Activated T-cell treated with anti-CD3 and anti-CD28 coated beads for 1 hour (primary cell): ENCODE data around the gene UCN.
A peak's percentile ranks its signal among the peaks of the same experiment; 100 is the strongest.
"Not testable (repeated sequence)": the region's sequence is repeated elsewhere in the genome, so short reads cannot be mapped to it uniquely, and the experiment has no call there.

Source experiments
- DNase-seq: peaks from one replicate; pipeline ENCODE4 v3.0.0-alpha.2; 2020; ENCODE audit warnings: low read depth

Gene UCN

DNA sequence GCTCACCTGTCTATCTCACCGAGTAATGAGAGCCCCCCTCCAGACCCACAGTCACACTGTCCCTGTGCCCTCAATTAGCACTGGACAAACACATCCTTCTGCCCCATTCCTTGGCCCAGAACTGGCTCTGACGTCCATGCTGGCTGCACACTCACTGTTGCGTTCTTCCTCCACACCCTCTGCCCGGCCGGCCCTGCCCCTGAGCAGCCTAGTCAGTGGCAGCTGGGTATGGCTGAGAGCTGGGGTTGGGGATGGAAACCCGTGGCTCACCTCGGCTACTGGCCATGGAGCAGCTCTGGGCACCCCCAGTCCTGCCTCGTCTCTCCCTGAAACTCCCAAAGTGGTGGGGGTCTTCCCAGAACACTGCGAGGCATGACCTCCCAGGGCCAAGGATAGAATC lies 6.5 kb upstream of the UCN start:
- no peak for DNase-seq

DNA sequence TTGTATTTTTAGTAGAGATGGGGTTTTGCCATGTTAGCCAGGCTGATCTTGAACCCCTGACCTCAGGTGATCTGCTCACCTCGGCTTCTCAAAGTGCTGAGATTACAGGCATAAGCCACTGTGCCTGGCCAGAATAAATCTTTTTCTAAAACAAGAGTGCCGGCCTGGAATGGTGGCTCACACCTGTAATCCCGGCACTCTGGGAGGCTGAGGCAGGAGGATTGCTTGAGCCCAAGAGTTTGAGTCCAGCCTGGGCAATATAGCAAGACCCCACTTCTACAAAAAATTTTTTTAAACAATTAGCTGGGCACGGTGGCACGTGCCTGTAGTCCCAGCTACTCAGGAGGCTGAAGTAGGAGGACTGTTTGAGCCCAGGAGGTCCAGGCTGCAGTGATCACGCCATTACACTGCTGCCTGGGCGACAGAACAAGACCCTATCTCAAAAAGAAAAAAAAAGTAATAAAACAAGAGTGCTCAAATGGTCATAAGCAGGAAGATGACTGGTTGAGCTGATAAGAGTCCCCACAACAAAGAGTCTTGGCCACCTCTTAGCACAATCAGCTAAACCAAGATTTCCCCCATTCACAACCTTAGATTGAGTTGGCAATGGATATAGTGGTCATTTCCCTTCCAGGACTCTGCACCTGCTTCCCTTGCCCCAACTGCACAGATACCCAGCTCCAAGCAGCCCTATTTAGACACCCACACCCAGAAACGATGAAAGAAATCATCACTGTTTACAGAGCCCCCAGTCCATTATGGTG lies 5.8 kb upstream of the UCN start:
- no peak for DNase-seq

DNA sequence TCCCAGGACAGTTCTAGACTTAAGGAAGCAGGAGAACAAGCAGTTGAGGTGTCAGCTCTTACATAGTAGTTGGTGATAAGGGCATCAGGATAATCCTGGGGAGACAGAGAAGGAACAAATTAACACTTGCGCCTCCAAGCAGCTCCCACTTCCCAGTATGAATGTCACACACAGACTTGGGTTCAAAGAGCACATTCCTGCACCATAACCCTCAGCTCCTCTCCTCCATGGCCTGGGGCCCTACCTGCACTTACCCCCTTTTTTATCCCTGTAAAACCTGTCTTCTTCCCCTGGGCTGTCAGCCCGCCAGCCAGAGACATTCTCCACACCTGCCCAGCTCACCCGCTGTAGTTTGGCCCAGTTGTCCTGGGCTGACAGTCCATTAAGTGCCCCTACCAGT lies 3.9 kb upstream of the UCN start:
- DNase-seq, result no peak

DNA sequence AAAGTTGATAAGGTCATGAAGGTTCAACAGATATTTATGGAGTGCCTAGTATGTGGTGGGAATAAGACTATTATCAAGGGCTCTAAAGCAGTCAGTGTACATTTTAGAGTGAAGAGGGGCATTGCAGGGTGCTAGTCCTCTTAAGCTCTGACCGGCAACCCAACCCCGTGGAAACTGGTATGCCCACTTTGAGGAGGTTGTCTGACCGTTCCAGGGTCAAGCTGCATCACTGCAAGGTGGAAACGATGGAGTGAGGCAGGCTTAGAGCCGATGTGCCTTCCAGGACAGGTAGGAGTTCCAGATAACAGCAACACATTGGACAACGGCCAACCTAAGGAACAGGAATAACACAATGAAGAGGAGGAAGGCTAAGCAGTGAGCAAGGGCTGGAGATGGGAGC lies 1.4 kb upstream of the UCN start:
- no peak for DNase-seq

DNA sequence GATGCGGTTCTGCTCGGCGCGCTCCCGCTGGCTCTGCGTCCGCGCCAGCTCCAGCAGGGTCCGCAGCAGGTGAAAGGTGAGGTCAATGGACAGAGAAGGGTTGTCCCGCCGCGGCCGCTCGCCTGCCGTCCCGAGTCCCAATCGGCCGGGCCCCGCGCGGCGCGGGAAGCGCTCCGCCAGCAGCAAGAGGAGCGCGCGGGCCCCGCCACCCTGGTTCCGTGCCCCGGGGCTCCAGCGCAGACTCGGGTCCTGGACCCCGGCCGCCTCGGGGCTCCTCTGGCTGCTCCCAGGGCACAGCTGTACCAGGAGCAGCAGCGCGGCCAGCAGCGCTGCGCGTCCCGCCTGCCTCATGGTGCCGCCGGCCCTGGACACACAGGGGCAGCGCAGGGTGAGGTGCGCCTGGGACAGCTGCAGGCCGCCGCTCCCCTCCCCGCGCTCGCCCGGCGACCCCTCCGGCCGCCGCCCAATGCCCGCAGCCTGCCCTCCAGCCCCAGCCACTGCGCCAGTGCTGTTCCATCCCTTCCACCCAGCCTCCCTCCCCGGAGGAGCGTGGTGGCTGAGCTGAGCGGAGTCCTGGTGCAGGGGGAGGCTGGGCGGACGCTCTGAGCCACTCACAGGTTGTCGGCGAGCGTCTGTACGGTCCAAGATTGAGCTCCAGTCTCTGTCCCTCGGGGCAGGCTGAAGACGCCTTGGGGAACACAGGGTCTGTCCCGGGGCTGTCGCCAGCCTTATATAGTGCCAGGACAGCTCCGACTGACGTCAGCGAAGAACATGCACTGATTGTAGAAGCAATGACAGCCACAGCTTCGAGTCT lies 493 bp downstream of the UCN start:
- no peak for DNase-seq

DNA sequence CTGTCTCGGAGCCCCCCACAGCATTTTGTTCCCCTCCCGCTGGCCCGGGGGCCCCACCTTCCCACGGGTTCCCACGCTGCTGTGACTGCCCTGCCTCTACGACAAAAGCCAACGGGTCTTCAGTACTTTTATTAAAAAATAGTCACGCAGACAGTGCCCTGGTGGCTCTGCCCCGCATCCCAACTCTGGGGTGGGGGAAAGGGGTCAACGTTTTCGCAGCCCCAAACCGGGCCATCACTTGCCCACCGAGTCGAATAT lies 1.0 kb downstream of the UCN start:
- DNase-seq, result no peak

DNA sequence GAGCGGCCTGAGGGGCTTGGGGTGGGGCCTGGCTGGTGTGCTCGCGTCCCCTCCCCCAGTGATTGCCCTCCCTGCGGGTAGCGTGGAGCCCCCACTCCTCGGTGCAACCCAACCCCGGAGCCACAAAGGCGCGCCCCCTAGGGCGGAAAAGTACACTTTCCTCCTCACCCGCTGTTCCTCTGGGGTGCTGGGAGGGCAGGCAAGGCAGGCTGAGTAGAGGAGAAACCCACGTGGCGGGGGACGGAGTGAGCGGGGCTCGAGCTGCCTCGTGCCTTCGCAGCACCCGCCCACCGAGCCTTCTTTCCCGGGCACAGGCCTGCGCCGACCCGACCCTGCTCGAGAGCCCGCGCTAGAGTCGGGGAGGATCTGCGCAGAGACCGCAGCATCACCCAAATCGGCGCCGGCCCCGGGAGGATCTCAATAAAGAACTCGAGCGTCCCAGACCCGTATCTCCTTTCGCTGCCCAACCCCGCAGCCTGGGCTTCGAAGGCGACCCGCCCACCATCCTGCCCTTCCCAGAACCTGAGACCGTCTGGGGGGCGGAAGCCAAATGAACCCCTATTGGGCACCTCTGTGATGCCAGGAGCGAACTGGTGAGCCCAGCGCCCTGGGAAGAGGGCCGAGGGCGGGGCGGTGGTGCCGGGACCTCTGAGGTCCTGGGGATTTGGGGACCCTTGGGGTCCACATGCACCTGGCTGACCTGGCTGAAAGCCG lies 1.5 kb downstream of the UCN start:
- DNase-seq, result peak; percentile 14

DNA sequence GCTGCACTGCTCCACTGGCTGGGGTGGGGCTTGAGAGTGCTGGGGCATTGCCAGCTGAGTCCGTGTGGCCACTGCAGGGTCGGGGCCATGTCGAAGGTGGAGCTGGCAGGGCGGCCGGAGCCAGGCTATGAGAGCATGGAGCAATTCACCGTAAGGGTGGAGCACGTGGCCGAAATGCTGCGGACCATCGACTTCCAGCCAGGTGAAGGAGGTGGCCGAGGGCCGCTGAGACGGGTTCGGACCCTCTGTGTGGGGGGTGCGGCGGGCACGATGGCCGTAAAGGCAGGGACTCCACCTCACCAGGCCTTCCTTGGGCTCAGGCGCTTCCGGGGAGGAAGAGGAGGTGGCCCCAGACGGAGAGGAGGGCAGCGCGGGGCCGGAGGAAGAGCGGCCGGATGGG lies 2.1 kb downstream of the UCN start:
- DNase-seq, result no peak

DNA sequence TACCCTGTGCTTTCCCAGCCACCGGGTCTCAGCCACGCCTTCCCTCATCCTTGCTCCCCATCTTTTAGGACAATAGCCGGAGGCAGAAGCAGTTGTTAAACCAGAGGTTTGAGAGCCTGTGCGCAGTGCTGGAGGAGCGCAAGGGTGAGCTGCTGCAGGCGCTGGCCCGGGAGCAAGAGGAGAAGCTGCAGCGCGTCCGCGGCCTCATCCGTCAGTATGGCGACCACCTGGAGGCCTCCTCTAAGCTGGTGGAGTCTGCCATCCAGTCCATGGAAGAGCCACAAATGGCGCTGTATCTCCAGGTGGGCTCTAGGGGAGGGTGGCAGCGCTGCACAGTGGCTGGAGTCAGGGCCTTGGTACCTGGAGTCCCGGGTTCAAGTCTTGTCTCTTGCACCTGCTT lies 2.7 kb downstream of the UCN start:
- no peak for DNase-seq

DNA sequence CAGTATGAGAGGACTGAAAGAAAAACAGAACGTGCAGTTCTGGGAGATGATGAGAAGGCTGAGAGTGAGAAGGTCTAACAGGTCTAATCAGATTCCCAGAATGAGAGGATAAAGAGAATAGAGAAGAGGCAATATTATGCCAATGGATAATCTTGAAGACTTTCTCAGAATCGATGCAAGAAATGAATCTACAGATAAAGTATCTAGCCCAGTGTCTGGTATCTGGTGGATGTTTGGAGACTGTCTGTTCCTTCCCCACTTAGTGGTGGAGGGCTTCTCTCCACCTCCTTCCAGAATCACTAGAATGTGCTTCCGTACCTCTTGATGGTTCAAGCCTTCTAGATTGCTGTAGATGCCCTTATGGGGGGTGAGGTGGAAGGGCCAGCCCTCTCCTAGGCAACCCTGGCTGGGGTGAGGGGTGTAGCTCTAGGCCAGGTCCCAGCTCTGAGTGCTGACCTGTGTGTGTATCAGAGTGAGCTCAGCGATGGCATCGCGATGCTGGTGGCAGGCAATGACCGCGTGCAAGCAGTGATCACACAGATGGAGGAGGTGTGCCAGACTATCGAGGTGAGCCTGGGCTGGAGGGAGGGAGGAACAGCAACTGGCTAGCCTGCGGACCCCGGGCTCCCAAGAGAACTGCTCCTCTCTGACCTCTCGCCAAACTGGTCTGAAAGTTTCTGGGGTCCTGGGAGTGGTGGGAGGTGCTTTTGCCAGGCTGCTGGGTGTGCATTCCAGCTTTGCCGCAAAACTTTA lies 3.6 kb downstream of the UCN start:
- DNase-seq, result no peak

DNA sequence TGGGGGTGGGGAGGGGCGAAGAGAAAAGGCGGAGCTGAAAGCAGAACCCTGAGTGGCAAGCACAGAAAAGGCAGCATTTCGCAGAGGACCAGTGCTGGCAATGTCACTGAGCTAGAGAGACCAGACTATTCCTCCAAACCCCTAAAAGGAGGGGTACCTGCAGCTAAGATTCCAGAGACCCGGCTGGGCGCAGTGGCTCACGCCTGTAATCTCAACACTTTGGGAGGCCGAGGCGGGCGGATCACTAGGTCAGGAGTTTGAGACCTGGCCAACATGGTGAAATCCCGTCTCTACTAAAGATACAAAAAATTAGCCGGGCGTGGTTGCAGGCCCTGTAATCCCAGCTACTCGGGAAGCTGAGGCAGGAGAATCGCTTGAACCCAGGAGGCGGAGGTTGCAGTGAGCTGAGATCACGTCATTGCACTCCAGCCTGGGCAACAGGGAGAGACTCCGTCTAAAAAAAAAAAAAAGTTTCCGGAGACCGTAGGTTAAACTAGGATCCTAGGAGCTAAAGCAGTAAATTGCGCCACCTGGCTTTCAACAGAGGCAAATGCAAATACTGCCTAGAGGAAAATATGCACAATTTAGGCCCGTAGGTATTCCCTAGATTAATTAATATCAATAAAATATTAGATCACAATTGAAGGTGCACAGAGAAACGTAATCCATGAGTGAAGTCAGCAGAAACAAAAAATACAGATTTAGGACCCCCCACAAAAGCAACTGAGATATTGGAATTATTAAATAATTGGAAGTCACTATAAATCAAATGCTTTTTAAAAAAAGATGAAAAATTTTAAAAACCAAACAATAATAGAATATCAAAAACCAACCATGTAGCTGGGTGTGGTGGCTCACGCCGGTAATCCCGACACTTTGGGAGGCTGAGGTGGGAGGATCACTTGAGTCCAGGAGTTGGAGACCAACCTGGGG lies 4.9 kb downstream of the UCN start:
- peak; percentile 25 for DNase-seq

DNA sequence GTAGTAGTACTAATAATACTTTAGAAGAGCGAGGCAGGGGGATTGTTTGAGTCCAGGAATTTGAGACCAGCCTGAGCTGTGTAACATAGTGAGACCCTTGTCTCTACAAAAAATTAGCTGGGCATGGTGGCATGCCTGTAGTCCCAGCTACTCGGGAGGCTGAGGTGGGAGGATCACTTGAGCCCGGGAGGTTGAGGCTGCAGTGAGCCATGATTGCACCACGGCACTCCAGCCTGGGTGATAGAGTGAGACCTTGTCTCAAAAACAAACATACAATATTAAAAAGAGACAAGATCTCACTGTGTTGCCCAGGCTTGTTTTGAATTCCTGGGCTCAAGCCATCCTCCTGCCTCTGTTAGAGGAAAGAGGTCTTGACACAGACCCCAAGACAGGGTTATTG lies 7.6 kb downstream of the UCN start:
- DNase-seq, result not testable (repeated sequence)

DNA sequence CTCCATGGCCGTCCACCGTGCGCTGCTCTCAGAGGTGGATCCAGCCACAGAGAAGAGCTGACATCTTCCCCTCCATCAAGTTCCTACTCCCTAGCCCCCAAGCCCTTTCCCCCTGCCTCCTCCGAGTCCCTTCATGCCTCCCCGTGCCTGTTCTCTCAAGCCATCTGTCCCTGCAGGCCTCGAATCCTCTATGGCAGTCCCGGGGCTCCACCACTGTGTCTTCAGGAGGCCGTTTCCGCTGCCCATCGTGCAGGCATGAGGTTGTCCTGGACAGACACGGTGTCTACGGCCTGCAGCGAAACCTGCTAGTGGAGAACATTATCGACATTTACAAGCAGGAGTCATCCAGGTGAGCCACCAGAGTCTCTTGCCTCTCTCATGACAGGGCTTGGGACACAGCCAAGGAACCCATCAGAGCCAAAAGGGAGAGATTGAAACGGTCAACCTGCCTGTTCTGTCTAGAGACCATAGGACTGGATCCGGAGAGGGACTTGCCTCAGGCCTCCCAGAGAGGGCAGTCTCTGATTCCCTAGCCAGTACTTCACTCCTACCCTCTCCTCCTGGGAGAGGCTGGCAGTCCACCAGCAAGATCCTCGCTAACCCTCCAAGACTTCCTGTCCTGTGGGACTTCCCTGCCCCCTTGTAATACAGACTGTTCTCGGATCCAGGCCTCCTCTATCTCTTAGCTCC lies 9.7 kb downstream of the UCN start:
- DNase-seq, result no peak

DNA sequence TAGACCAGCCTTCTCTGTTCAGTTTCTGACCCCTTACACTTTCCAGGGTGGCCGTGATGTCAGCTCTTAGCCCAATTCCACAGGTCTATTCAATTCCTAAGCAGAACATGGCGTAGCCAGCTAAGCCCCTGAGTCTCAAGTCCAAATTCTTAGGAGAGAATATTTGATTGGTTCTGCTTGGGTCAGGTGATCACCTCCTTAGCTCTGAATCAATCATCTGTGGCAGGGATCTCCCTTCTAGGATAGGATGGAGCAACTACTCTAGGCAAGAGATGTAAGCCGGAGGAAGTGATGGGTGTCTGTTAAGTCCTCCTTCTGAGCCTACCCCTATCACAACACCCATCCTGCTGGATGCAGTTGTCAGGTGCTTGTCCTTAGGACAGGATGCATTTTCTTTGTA lies 11.1 kb downstream of the UCN start:
- DNase-seq, result no peak

DNA sequence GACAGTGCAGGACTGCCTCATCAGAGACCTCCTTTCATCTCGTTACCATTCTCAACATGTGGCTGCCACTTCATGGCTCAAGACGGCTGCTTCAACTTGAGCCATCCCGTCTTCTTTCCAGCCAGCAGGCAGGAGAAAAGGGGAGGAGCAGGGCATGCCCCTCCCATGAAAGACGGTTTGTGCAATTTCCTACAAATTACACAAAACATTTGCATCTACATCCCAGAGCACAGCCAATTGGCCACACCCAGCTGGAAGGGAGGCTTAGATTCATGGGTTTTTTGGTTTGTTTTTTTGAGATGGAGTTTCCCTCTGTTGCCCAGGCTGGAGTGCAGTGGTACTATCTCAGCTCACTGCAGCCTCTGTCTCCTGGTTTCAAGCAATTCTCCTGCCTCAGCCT lies 11.8 kb downstream of the UCN start:
- DNase-seq, result no peak

DNA sequence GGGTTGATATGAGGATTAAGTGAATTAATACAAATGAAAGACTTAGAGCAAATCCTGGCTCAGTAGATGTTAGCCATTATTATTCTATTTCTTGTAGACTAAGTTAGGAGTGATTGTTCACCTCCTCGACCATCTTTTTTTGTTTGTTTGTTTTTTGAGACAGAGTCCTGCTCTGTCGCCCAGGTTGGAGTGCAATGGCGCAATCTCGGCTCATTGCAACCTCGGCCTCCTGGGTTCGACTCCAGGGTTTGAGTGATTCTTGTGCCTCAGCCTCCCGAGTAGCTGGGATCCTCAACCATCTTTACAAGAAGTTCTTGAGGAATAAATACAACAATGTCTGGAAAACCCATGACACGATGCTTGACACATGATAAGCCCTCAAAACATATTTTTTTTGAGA lies 13.3 kb downstream of the UCN start:
- DNase-seq, result no peak

DNA sequence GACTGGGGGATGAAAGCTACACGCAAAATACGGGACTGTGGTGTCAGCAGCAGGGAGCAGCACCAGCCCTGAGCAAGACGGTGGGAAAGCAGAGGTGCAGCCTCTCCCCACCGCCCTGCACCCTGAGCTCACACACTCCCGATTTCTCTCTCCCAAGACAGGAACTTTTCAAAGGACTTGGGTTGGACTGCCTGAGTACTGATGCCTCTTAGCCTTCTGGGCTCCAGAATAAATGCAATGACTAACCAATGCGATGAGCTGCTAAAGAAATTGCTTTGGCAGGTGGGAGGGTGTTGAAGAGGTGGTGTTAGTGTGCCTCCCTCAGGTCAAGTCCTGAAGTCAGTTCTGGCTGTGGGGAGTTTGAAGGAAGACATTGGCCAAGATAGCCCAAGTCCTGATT lies 16.4 kb downstream of the UCN start:
- DNase-seq, result no peak

DNA sequence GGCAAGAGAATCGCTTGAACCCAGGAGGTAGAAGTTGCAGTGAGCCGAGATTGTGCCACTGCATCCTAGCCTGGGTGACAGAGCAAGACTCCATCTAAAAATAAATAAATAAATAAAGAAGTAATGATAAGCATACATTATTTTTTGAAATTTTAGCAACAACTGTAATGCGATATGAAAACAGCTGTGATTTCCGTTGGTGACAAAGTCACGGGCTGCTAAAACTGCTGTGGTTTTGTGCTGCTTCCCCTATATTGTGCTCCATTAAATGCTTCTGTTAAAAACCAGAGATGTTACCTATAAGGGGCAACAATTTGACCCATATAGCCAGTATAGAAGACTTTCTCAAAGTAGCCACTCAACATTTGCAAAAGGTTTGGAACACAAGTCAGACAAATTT lies 17.7 kb downstream of the UCN start:
- DNase-seq, result no peak

DNA sequence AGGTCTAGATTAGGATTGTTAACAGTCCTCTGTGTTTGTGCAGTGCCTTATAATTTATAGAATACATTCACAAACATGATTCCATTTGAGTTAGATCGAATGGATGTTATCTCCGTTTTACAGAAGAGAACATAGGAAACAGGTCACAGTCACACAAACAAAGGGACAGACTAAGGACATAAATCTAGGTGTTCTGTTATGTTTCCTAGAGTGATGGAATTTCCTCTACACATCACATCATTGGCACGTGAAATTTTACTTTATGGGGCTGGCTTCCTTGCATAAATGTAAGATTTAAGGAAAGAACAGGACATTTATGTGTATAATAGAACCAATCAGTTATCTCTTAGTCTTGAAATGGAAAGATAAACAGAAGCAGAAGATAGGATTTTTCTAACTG lies 19.6 kb downstream of the UCN start:
- DNase-seq, result no peak

DNA sequence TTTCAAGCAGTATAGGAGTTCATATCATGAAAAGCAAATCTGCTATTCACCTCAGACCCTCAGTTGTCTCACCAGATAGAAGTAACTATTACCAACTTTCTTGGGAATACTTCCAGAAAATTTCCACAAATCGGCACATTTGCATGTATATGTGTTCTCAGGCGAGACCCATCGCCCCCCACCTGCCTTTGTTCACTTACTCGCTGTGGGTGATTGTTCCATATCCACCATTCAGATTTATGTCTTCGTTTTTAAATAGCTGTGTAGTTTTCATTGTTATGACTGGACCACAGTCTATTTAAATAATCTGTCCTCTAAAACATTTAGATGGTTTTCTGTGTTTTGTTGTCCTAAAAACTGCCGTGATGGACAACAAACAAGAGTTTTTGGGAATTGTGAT lies 22.8 kb downstream of the UCN start:
- DNase-seq, result no peak

DNA sequence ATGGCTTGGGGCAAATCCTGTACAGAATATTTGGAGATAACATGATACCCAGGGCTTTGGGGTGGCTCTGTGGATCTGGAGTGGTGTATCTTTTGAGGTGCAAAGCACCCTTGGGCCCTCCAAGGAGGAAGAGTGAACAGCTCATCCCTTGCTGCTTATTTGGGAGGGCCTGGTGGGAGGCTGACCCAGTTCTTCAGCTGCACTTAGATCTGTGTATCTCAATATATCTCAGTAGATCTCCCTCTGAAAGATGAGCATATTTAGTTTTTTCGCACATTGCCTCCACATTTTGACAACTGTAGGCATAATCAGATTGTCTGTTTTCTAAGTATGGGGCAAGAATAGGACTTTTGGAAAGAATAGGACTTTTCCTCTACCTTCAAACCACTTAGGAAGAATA lies 23.2 kb downstream of the UCN start:
- no peak for DNase-seq
